Measurements from ENCODE around the gene TFAM.

- TF ChIP-seq CTCF (IDR thresholded peaks at IDR 0.05; ENCODE audit: low read depth, low read length), result no peak
- no peak for TF ChIP-seq EZH2phosphoT487 (IDR thresholded peaks at IDR 0.05; ENCODE audit: low read depth)
These were observed 59.7 kb downstream of the TFAM start for GRCh38 chr10:58444876-58445275.

All from OCI-LY3 (cell line).